AG04450 (cell line): ENCODE data around the gene DNASE2. TPM values are rescaled to one million over a fixed set of nuclear protein-coding genes. Genes with fewer than 3 reads are reported as not detected.

ENCODE experiments used
- CTCF ChIA-PET: fragments of 300-600, 350-600 bp; formaldehyde crosslinking; extraction: SDS; loops from one replicate; lab custom pipeline; 2022; ENCODE audit warnings: antibody characterized with exemption, inconsistent platforms; lab: Charles Lee
- POLR2A ChIA-PET: fragments of 350-600 bp; formaldehyde crosslinking; extraction: SDS; loops from one replicate; lab custom pipeline; 2021; ENCODE audit warnings: antibody characterized with exemption, inconsistent platforms; lab: Yijun Ruan, JAX
- DNase-seq: peaks from one replicate; pipeline ENCODE4 v3.0.0-alpha.2; 2011; ENCODE audit warnings: low read depth, low spot score
- H3K27ac ChIP-seq: one replicate; pipeline ENCODE4 v1.5.1; 2012; ENCODE audit warnings: low read depth, low read length, control low read depth
- H3K27me3 ChIP-seq: one replicate; pipeline ENCODE4 v1.6.0; 2012; ENCODE audit warnings: low read length; ENCODE audit not compliant: control insufficient read depth, insufficient read depth
- H3K4me3 ChIP-seq: 2 replicates; pipeline ENCODE4 v1.5.1; 2011; ENCODE audit warnings: mild to moderate bottlenecking, low read depth, low read length, control low read depth
- H3K9me3 ChIP-seq: 2 replicates; pipeline ENCODE4 v1.5.1; 2012; ENCODE audit warnings: low read length; ENCODE audit not compliant: control insufficient read depth, insufficient read depth
- polyA plus RNA-seq: library from polyadenylated mRNA; depleted of rRNA; stranded (reverse); fragments of >200 nt; gene quantifications from 2 replicates; pipeline ENCODE4 v1.2.3, GENCODE V29; 2011
- TF ChIP-seq, protein P1 (sequence below): IDR thresholded peaks from 2 replicates; pipeline ENCODE4 v1.5.1; 2011; ENCODE audit warnings: low read depth, low read length, control low read depth, inconsistent platforms

Gene DNASE2
- polyA plus RNA-seq, 1 experiment, result 28.9 TPM

- H3K4me3 ChIP-seq, result no peak overlapping the region
- TF ChIP-seq, protein P1, sequence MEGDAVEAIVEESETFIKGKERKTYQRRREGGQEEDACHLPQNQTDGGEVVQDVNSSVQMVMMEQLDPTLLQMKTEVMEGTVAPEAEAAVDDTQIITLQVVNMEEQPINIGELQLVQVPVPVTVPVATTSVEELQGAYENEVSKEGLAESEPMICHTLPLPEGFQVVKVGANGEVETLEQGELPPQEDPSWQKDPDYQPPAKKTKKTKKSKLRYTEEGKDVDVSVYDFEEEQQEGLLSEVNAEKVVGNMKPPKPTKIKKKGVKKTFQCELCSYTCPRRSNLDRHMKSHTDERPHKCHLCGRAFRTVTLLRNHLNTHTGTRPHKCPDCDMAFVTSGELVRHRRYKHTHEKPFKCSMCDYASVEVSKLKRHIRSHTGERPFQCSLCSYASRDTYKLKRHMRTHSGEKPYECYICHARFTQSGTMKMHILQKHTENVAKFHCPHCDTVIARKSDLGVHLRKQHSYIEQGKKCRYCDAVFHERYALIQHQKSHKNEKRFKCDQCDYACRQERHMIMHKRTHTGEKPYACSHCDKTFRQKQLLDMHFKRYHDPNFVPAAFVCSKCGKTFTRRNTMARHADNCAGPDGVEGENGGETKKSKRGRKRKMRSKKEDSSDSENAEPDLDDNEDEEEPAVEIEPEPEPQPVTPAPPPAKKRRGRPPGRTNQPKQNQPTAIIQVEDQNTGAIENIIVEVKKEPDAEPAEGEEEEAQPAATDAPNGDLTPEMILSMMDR, result no peak
- DNase-seq, result no peak
- no peak overlapping the region for H3K27ac ChIP-seq
- H3K27me3 ChIP-seq, result no peaks in the 10 kb centered on the region
- ChIA-PET CTCF (interaction anchor here (0.5 to 1.6 kb wide), 3 partner anchors 53 to 155 kb away, joined by 3 to 4 read pairs (median 3); no protein-coding TSS in a partner anchor), POLR2A (interaction anchor here (0.6 to 1.2 kb wide), 2 partner anchors 25 to 34 kb away, joined by 3 read pairs; no protein-coding TSS in a partner anchor)
- H3K9me3 ChIP-seq, result no peaks in the 10 kb centered on the region
These were observed 31.3 kb upstream of the DNASE2 start for GRCh38 chr19:12912571-12912970.

DNA sequence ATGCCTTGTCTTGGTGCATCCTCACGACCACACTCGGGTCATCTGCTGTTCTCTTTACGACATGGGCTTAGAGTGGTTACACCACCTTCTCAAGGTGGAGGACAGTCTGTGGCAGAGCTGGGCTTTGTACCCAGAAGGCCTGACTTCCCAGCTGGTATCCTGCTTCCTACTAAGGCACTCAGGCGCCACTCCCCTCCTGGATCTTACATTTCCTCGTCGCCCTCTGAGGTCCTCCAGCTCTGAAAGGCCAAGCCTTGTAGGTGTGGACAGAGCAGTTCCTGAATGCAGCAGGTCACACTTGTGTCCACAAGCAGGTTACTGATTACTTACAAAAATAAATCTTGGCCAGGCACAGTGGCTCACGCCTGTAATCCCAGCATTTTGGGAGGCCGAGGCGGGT lies 25.9 kb upstream of the DNASE2 start:
- POLR2A ChIA-PET, result no interaction called here

DNA sequence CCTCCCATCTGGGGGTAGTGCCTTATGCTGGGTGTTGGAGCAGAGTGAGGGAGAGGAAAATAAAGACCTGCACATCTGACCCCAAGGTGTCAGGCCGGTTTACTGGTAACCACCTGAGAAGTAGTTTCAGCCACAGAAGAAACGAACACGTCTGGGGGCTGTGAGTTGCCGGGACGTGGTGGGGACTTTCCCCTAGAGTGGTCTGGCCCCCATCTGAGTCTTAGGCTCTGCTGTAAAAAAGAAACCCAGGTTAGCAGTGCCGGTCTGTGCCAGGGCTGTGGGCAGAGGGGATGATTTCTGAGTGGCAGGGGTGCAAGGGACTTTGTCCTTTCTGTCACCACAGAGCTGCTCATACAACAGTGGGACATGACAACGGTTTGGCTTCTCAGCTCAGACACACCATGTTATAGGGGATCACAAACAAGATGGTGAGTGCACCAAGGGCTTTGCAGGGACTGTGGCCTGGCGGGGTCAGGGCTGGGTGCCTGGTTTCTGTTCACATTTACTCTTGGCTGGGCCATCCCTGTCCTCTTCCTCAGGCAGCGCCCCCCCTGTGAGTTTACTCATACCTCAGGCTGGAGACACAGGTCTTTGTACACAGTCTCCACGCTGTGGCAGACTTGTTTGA lies 18.8 kb upstream of the DNASE2 start:
- H3K27me3 ChIP-seq, result no peaks in the 10 kb centered on the region
- H3K9me3 ChIP-seq, result no peaks in the 10 kb centered on the region
- POLR2A ChIA-PET, result interaction anchor here (1.7 kb wide), 1 partner anchor 9 kb away, joined by 4 read pairs; the partner anchor contains the start of gene GCDH
- no peak for DNase-seq
- no peak overlapping the region for H3K27ac ChIP-seq
- CTCF ChIA-PET, result no interaction called here
- no peak overlapping the region for H3K4me3 ChIP-seq
- TF ChIP-seq, protein P1, result no peak

More for the DNA sequence above, 25.9 kb upstream of the DNASE2 start:
- TF ChIP-seq, protein P1, result no peak
- DNase-seq, result no peak
- H3K9me3 ChIP-seq, result no peaks in the 10 kb centered on the region
- H3K4me3 ChIP-seq, result no peak overlapping the region
- no peaks in the 10 kb centered on the region for H3K27me3 ChIP-seq
- CTCF ChIA-PET, result interaction anchor here (1.6 kb wide), 1 partner anchor 141 kb away, joined by 3 read pairs; no protein-coding TSS in a partner anchor
- H3K27ac ChIP-seq, result no peak overlapping the region

DNA sequence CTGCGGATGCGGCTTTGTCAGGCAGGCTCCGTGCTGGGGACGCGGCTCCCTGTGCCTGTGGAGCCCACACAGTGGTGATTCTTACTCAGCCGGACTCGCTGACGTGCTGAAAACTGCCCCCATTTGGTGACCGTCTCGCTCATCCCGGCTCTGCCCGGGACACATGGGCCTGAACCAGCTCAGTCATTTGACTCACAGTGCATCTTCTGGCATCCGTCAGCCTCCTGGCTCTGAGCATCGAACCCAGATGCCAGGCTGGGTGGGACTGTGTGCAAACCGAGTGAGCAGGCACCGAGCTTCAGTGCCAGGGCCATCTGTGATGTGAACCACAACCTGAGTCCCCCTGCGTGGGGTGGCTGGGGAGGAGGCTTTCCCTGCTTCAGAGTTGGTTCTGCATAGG lies 15.2 kb upstream of the DNASE2 start:
- CTCF ChIA-PET, result no interaction called here
- H3K4me3 ChIP-seq, result no peak overlapping the region
- POLR2A ChIA-PET, result no interaction called here
- no peak for DNase-seq
- TF ChIP-seq, protein P1, result no peak
- H3K27me3 ChIP-seq, result no peaks in the 10 kb centered on the region
- no peaks in the 10 kb centered on the region for H3K9me3 ChIP-seq
- H3K27ac ChIP-seq, result no peak overlapping the region

GRCh38 chr19:12893582-12893981 lies 12.3 kb upstream of the DNASE2 start:
- Histone ChIP-seq H3K9me3 (no peaks in the 10 kb centered on the region; the same call in 1 of the 2 replicates), H3K27me3 (no peaks in the 10 kb centered on the region), H3K4me3 (no peak overlapping the region), H3K27ac (no peak overlapping the region)
- ChIA-PET CTCF (no interaction called here), POLR2A (no interaction called here)
- no peak for DNase-seq
- TF ChIP-seq, protein P1, result no peak
